ENCODE results near the gene NUTF2.
A peak's percentile ranks its signal among the peaks of the same experiment; 100 is the strongest.
"Not testable (repeated sequence)": the region's sequence is repeated elsewhere in the genome, so short reads cannot be mapped to it uniquely, and the experiment has no call there.

The NUTF2 gene

DNA sequence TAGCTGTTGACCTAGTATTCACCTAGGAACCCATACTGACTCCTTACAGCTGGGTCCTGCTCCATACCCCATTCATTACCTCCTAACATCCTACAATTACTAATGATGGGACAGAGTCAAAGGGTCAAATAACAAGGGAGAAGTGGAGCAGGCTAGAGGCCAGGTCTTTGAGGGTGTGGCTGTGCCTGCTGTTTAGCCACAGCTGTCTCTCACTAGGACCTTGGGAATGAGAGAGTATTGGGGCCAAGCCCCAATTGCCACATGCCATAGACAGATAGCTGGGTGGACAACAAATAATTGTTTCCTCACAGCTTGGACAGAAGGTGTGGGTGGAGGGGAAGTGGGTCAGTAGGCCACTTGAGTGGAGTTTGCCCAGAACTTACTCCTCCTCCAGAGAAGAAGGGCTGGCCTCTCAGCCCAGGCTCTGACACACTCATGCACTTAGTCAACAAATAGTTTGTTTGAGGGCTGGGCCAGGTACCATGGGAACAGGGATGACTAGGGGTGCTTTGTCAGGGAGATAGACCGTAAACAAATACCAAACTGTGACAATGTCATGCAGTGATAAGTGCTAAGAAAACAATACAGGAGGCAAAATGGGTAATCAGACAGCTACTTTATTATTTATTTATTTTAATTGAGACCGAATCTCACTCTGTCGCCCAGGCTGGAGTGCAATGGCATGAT lies 11.0 kb downstream of the NUTF2 start:
- peak overlapping the region; percentile 79 for H3K27ac ChIP-seq

DNA sequence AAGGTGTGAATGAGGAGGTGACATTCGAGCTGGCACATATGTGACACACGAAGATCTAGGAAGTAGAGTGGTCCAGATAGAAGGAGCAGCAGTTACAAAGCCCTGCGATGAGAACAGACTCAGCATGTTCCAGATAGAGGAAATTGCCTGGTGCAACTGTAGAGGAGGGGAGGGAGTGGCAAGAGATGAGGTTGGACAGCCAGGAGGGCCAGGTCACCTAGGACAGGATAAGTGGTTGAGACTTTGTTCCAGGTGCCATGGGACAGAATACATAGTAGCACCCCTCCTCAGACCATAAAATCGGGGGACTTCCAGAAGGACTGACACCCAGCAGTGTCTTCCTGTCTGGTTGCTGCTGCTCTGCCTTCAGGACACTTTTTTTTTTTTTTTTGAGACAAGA lies 11.8 kb downstream of the NUTF2 start:
- TF ChIP-seq, protein P1, sequence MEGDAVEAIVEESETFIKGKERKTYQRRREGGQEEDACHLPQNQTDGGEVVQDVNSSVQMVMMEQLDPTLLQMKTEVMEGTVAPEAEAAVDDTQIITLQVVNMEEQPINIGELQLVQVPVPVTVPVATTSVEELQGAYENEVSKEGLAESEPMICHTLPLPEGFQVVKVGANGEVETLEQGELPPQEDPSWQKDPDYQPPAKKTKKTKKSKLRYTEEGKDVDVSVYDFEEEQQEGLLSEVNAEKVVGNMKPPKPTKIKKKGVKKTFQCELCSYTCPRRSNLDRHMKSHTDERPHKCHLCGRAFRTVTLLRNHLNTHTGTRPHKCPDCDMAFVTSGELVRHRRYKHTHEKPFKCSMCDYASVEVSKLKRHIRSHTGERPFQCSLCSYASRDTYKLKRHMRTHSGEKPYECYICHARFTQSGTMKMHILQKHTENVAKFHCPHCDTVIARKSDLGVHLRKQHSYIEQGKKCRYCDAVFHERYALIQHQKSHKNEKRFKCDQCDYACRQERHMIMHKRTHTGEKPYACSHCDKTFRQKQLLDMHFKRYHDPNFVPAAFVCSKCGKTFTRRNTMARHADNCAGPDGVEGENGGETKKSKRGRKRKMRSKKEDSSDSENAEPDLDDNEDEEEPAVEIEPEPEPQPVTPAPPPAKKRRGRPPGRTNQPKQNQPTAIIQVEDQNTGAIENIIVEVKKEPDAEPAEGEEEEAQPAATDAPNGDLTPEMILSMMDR (conservative IDR thresholded peaks at IDR 0.05; ENCODE audit: low read depth), result no peak
- peak overlapping the region; percentile 79 for H3K27ac ChIP-seq
- ChIA-PET POLR2A (ENCODE audit: low non-redundant PET) (no interaction called here), CTCF (no interaction called here)
- DNase-seq (ENCODE audit: low spot score), result no peak

More for the DNA sequence above, 11.0 kb downstream of the NUTF2 start:
- POLR2A ChIA-PET (ENCODE audit: low non-redundant PET), result interaction anchor here (0.5 kb wide), 1 partner anchor 28 kb away, joined by 3 read pairs; no protein-coding TSS in a partner anchor
- DNase-seq (ENCODE audit: low spot score), result peak; percentile 97
- TF ChIP-seq, protein P1 (conservative IDR thresholded peaks at IDR 0.05; ENCODE audit: low read depth), result no peak
- CTCF ChIA-PET, result interaction anchor here (0.6 to 1.2 kb wide), 2 partner anchors 69 to 185 kb away, joined by 3 to 4 read pairs; no protein-coding TSS in a partner anchor

DNA sequence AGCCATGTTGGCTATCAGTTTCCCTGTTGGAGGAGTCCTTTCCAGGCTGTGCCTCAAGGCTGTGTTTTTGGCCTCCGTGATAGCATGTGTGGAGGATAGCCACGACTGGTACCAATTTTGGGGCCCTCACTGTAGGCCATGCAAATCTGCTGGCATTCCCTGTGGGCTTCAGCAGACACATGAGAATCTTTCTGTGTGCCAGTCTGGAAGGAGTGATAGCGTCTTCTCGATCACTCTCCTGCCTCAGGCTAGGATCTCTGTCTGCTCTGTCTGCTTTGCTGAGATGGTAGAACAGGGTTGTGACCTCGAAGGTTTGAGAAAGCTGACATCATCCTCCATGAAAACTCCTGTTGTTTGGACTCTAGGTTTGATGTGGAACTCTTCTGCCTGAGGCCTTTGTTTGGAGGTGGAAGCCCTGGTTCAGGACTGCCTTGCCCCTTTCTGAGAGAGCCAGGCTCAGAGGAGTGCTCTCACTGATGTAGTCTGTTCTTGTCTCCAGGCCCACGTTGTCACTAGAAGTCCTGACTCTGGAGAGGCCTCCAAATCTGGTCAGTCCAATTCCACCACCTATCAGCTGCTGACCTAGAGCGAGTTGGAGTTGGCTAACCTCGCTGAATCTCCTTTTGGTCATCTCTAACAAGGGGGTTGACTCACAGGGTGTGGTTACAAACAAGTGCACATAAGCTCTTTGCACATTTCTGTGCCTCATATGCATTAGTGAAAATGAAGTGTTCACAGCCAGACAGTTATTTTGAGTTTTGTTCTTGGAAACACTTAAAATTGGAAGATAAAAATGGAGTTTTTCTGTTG lies 14.1 kb downstream of the NUTF2 start:
- POLR2A ChIA-PET (ENCODE audit: low non-redundant PET), result interaction anchor here (1.0 kb wide), 1 partner anchor 225 kb away, joined by 5 read pairs; the partner anchor contains the start of gene NFATC3
- CTCF ChIA-PET, result interaction anchor here (1.4 to 2.4 kb wide), 2 partner anchors 44 to 137 kb away, joined by 3 to 11 read pairs; no protein-coding TSS in a partner anchor
- peak; percentile 51 for DNase-seq (ENCODE audit: low spot score)
- H3K27ac ChIP-seq, result peak overlapping the region; percentile 79
- TF ChIP-seq, protein P1 (conservative IDR thresholded peaks at IDR 0.05; ENCODE audit: low read depth), result no peak

DNA sequence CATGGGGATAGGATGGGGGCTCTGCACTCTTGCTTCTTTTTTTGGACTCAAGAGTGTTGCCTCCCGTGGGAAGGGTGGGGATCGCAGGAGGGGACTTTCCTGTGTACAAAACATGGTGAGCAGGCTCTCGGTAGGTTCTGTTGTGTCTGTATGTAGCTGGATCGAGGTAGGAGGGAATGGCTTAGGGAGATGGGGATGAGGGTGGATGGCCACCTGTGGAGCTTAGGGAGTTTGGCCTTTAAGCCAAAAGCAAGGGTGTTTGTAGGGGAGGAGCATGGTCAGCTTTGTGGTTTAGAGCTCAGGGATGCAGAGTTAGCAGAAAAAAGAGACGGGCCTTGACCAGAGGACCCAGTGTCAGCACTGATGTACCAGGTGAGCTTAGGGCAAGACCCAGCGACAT lies 15.1 kb downstream of the NUTF2 start:
- ChIA-PET CTCF (interaction anchor here (0.6 to 2.0 kb wide), 5 partner anchors 11 to 138 kb away, joined by 3 to 7 read pairs (median 3); no protein-coding TSS in a partner anchor), POLR2A (ENCODE audit: low non-redundant PET) (interaction anchor here (0.6 kb wide), 1 partner anchor 10 kb away, joined by 4 read pairs; no protein-coding TSS in a partner anchor)
- no peak for DNase-seq (ENCODE audit: low spot score)
- TF ChIP-seq, protein P1 (conservative IDR thresholded peaks at IDR 0.05; ENCODE audit: low read depth), result no peak
- peak overlapping the region; percentile 79 for H3K27ac ChIP-seq

DNA sequence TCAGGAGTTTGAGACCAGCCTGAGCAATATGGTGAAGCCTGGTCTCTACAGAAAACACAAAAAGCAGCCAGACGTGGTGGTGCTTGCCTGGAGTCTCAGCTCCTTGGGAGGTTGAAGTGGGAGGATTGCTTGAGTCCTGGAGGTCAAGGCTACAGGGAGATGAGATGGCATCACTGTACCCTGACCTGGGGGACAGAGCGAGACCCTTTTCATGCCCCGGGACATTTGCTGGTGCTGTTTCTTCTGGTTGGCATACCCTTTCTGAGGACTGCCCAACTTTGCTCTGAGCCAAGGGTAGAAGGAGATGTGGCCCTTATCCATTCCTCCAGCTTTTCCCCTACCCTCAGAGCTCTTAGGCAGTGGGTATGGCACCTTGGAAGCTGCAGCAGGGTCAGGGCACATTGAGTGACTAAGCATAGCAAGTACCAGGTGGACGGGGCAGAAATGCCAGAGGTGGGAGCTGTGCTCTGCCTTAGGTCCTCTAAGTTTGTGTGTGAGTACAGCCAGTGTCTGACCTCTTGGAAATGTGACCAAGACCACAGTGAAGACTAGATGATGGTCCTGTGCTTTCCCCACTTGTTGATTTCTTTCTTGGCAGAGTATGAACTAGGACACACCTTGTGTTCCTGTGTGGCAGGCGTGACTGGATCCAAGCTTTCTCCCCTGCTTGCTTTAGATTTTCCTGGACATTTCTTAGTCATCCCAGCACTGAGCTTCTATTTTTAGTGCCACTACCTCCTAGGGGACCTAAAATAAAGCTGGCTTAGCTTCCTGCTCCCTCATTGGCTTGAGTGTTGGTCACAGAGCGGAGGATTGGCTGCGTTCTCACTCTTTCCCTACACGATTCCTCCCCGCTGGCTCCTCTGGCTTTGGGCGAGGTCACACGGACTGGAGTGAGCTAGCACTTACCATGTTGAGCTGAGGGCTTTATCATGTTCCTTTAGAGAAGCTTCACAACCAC lies 16.2 kb downstream of the NUTF2 start:
- ChIA-PET POLR2A (ENCODE audit: low non-redundant PET) (interaction anchor here (0.6 kb wide), 2 partner anchors 11 to 16 kb away, joined by 3 to 4 read pairs; no protein-coding TSS in a partner anchor), CTCF (interaction anchor here (0.7 to 2.0 kb wide), 4 partner anchors 19 to 342 kb away, joined by 4 to 7 read pairs (median 6); no protein-coding TSS in a partner anchor)
- H3K27ac ChIP-seq, result peak overlapping the region; percentile 79
- TF ChIP-seq, protein P1 (conservative IDR thresholded peaks at IDR 0.05; ENCODE audit: low read depth), result no peak
- no peak for DNase-seq (ENCODE audit: low spot score)

DNA sequence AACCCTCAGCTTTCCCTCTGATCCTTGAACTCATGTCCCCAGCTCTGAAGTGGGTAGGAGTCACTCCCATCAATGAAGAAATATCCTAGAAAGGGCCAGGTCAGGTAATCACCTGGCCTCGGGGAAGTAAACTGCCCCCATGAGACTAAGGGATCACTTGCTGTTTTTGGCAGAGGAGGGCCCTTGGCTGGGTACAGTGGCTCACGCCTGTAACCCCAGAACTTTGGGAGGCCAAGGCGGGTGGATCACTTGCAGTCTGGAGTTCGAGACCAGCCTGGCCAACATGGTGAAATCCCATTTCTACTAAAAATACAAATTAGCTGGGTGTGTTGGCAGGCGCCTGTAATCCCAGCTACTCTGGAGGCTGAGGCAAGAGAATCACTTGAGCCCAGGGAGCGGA lies 17.3 kb downstream of the NUTF2 start:
- ChIA-PET POLR2A (ENCODE audit: low non-redundant PET) (interaction anchor here (0.7 kb wide), 1 partner anchor 19 kb away, joined by 3 read pairs; no protein-coding TSS in a partner anchor), CTCF (interaction anchor here (0.9 kb wide), 1 partner anchor 192 kb away, joined by 4 read pairs; no protein-coding TSS in a partner anchor)
- not testable (repeated sequence) for DNase-seq (ENCODE audit: low spot score)
- peak overlapping the region; percentile 79 for H3K27ac ChIP-seq

Measured in RWPE1 (cell line).